Keratinocyte (primary cell): ENCODE measurements around the gene HBP1. TPM values are rescaled to one million over a fixed set of nuclear protein-coding genes. Genes with fewer than 3 reads are reported as not detected.

Experiments used
- DNase-seq: peaks from one replicate; pipeline ENCODE4 v3.0.0-alpha.2; 2011; ENCODE audit warnings: low read depth, missing footprints, low spot score
- FAIRE-seq: peaks from 2 replicates; lab custom pipeline; 2011; peaks lifted over from hg19 to GRCh38; lab: Jason Lieb, UNC
- H2AFZ ChIP-seq: 2 replicates; pipeline ENCODE4 v1.6.0; 2012; ENCODE audit warnings: low read length, control low read depth, inconsistent platforms; ENCODE audit not compliant: control insufficient read depth
- H3K27ac ChIP-seq: 2 replicates; pipeline ENCODE4 v1.5.1; 2011; ENCODE audit warnings: low read length; ENCODE audit not compliant: control insufficient read depth, insufficient read depth
- H3K27me3 ChIP-seq: 3 replicates; pipeline ENCODE4 v1.6.0; 2011; ENCODE audit warnings: low read length; ENCODE audit not compliant: control insufficient read depth, insufficient read depth; ENCODE audit errors: extremely low read depth
- H3K36me3 ChIP-seq, 2 experiments: 2 replicates in 1 of 2; 3 replicates in 1 of 2; pipeline ENCODE4 v1.5.1; 2011; ENCODE audit warnings: low read length in 2 of 2, mild to moderate bottlenecking in 1 of 2; ENCODE audit not compliant: control insufficient read depth in 2 of 2, insufficient read depth in 2 of 2; ENCODE audit errors: extremely low read depth in 1 of 2
- H3K4me1 ChIP-seq: 3 replicates; pipeline ENCODE4 v1.5.1; 2011; ENCODE audit warnings: low read length; ENCODE audit not compliant: control insufficient read depth, insufficient read depth; ENCODE audit errors: extremely low read depth
- H3K4me2 ChIP-seq: 3 replicates; pipeline ENCODE4 v1.6.0; 2011; ENCODE audit warnings: low read depth, low read length; ENCODE audit not compliant: control insufficient read depth, insufficient read depth; ENCODE audit errors: extremely low read depth
- H3K4me3 ChIP-seq, 3 experiments: fragments of 200-600 bp in 1 of 3; sonication (generic) in 1 of 3; 2 replicates in 2 of 3; 3 replicates in 1 of 3; pipeline ENCODE4 v1.5.1; 2011 to 2016; ENCODE audit warnings: low read length in 3 of 3, mild to moderate bottlenecking in 3 of 3, control low read depth in 2 of 3, inconsistent platforms in 1 of 3, low read depth in 1 of 3, mixed read lengths in 1 of 3, mixed run types in 1 of 3, moderate library complexity in 1 of 3; ENCODE audit not compliant: control insufficient read depth in 2 of 3, insufficient read depth in 2 of 3; ENCODE audit errors: extremely low read depth in 1 of 3
- H3K79me2 ChIP-seq: 2 replicates; pipeline ENCODE4 v1.6.0; 2012; ENCODE audit warnings: low read length; ENCODE audit not compliant: control insufficient read depth, insufficient read depth
- H3K9ac ChIP-seq: 3 replicates; pipeline ENCODE4 v1.6.0; 2011; ENCODE audit warnings: low read length; ENCODE audit not compliant: control insufficient read depth, insufficient read depth; ENCODE audit errors: extremely low read depth
- H3K9me1 ChIP-seq: 3 replicates; pipeline ENCODE4 v1.6.0; 2011; ENCODE audit warnings: low read length; ENCODE audit not compliant: control insufficient read depth, insufficient read depth; ENCODE audit errors: extremely low read depth
- H3K9me3 ChIP-seq: 2 replicates; pipeline ENCODE4 v1.5.1; 2012; ENCODE audit warnings: low read depth, low read length; ENCODE audit not compliant: control insufficient read depth
- H4K20me1 ChIP-seq: 3 replicates; pipeline ENCODE4 v1.6.0; 2011; ENCODE audit warnings: low read length; ENCODE audit not compliant: control insufficient read depth, insufficient read depth; ENCODE audit errors: extremely low read depth
- EZH2 ChIP-seq: IDR thresholded peaks from one replicate; pipeline ENCODE4 v1.6.1; 2012; ENCODE audit warnings: inconsistent platforms, mild to moderate bottlenecking, low read length, moderate library complexity
- dilution Hi-C: fragments of 300-500 bp; cut with MboI; formaldehyde crosslinking; loops from one replicate; pipeline ENCODE4 v1.7.0; 2020; ENCODE audit warnings: low sequenced_read_pairs; ENCODE audit not compliant: extremely low pct_ligation_motif_present
- polyA plus RNA-seq, 5 experiments: library from polyadenylated mRNA; depleted of rRNA in 3 of 5; stranded (reverse) in 3 of 5; stranded (forward) in 1 of 5; unstranded in 1 of 5; fragments of >200 nt; gene quantifications; 1 replicate in 1 of 5; 2 replicates in 3 of 5; 3 replicates in 1 of 5; pipeline versions ENCODE4 v1.2.1 to v1.2.3, GENCODE V29; 2011 to 2012; ENCODE audit warnings: missing spikeins in 2 of 5, low read depth in 1 of 5, low replicate concordance in 1 of 5
- TF ChIP-seq, protein P1 (sequence below), 3 experiments: IDR thresholded peaks in 1 of 3; conservative IDR thresholded peaks in 1 of 3; optimal IDR thresholded peaks in 1 of 3; 2 replicates in 2 of 3; 3 replicates in 1 of 3; pipeline versions ENCODE3 to v1.5.1; 2011; ENCODE audit warnings: low read length in 3 of 3, mild to moderate bottlenecking in 3 of 3, moderate library complexity in 2 of 3, control low read depth in 1 of 3, inconsistent platforms in 1 of 3; ENCODE audit not compliant: insufficient read depth in 2 of 3; ENCODE audit errors: extremely low read depth in 1 of 3

HBP1 gene
- polyA plus RNA-seq, 1 donor (not counting 4 experiments of a cell fraction or from before 2014, with no cell fraction given), result 42.8 TPM

DNA sequence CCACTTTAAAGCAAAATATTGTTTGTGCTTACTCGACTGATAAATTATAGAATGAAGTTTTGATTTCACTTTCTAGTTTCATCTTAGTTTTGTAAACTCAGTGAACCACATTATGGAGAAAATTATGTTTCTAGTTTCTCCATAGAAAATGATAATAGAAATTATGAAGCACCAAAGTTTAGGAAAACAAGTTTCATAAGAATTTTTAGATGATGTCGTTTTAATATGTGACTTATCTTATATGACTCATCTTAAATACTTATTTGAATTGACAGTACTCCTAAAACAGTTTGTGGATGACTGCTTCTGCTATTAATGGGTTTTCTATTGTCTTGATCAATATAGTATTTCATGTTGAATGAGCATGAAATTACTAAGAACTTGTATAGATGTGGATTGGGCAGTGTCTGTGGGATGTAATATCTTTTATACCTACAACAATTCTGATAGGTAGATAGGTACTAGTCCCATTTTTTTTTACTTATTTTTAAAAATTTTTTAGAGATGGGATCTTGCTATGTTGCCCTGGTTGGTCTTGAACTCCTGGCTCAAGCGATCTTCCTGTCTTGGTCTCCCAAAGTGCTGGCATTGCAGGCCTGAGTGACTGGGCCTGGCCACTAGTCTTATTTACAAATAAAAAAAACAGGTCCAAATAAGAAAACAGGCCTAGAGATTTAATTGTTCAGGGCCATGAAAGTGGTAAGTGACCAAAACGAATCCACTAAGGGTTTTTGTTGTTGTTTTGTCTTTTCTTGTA is 3.7 kb downstream of the HBP1 start:
- Histone ChIP-seq H4K20me1 (no peaks in the 10 kb centered on the region), H3K36me3 (no peaks in the 10 kb centered on the region), H3K9me1 (no peaks in the 10 kb centered on the region), H3K9me3 (no peaks in the 10 kb centered on the region), H3K27ac (no peak overlapping the region), H3K4me2 (no peak overlapping the region), H3K9ac (no peak overlapping the region), H3K27me3 (no peaks in the 10 kb centered on the region), H3K79me2 (peaks cover 53% of the 10 kb centered on the region), H3K4me1 (peaks cover 6% of the 10 kb centered on the region), H3K4me3 (no peak overlapping the region), H2AFZ (no peak overlapping the region)
- no peak for DNase-seq
- TF ChIP-seq, protein P1, sequence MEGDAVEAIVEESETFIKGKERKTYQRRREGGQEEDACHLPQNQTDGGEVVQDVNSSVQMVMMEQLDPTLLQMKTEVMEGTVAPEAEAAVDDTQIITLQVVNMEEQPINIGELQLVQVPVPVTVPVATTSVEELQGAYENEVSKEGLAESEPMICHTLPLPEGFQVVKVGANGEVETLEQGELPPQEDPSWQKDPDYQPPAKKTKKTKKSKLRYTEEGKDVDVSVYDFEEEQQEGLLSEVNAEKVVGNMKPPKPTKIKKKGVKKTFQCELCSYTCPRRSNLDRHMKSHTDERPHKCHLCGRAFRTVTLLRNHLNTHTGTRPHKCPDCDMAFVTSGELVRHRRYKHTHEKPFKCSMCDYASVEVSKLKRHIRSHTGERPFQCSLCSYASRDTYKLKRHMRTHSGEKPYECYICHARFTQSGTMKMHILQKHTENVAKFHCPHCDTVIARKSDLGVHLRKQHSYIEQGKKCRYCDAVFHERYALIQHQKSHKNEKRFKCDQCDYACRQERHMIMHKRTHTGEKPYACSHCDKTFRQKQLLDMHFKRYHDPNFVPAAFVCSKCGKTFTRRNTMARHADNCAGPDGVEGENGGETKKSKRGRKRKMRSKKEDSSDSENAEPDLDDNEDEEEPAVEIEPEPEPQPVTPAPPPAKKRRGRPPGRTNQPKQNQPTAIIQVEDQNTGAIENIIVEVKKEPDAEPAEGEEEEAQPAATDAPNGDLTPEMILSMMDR (optimal IDR thresholded peaks at IDR 0.05 in 1 of 3, IDR thresholded peaks at IDR 0.05 in 1 of 3, conservative IDR thresholded peaks at IDR 0.05 in 1 of 3; ENCODE audit: extremely low read depth in 1 of 3, insufficient read depth in 2 of 3, low read length in 3 of 3), result no peak
- no peak for TF ChIP-seq EZH2
- dilution Hi-C loops, result no loop called here
- no peak for FAIRE-seq

- Histone ChIP-seq H3K27me3 (no peaks in the 10 kb centered on the region), H3K9me3 (no peaks in the 10 kb centered on the region), H3K9me1 (no peaks in the 10 kb centered on the region), H3K4me1 (peaks cover 3% of the 10 kb centered on the region), H3K79me2 (peaks cover 55% of the 10 kb centered on the region), H3K27ac (no peak overlapping the region), H3K9ac (no peak overlapping the region), H2AFZ (no peak overlapping the region), H3K4me2 (no peak overlapping the region), H3K36me3 (no peaks in the 10 kb centered on the region), H3K4me3 (no peak overlapping the region), H4K20me1 (no peaks in the 10 kb centered on the region)
- no peak for FAIRE-seq
- dilution Hi-C loops, result no loop called here
- TF ChIP-seq, protein P1 (optimal IDR thresholded peaks at IDR 0.05 in 1 of 3, IDR thresholded peaks at IDR 0.05 in 1 of 3, conservative IDR thresholded peaks at IDR 0.05 in 1 of 3; ENCODE audit: extremely low read depth in 1 of 3, insufficient read depth in 2 of 3, low read length in 3 of 3), result no peak
- TF ChIP-seq EZH2, result no peak
- no peak for DNase-seq
These were observed 4.4 kb downstream of the HBP1 start for GRCh38 chr7:107173191-107173590.
